ENCODE data around the gene HEPH. TPM values are rescaled to one million over a fixed set of nuclear protein-coding genes. Genes with fewer than 3 reads are reported as not detected.
"Not testable (repeated sequence)": the region's sequence is repeated elsewhere in the genome, so short reads cannot be mapped to it uniquely, and the experiment has no call there.

HEPH gene
- 21.2 TPM for total RNA-seq

- intact Hi-C loops (cut with DNase I): no loop called here
- DNase-seq (ENCODE audit: low spot score): no peak
- ATAC-seq: peak; percentile 65
These were observed at the start of gene HEPH for GRCh38 chrX:66163849-66164411. HEPH (plus strand) TSS chrX:66164247; CDS start chrX:66170571, 6,324 bp downstream.

GRCh38 chrX:66118722-66119121, 45.3 kb upstream of the HEPH start:
- intact Hi-C loops (cut with DNase I); ATAC-seq; DNase-seq (ENCODE audit: low spot score): not testable (repeated sequence)

- intact Hi-C loops (cut with DNase I); ATAC-seq; DNase-seq (ENCODE audit: low spot score): not testable (repeated sequence)
These were observed 42.7 kb upstream of the HEPH start for GRCh38 chrX:66121354-66121753.

- DNase-seq (ENCODE audit: low spot score) (no peak), ATAC-seq (no peak)
- intact Hi-C loops (cut with DNase I): no loop called here
These were observed 37.4 kb upstream of the HEPH start for GRCh38 chrX:66126662-66127061.

- no peak for DNase-seq (ENCODE audit: low spot score)
- intact Hi-C loops (cut with DNase I): no loop called here
- ATAC-seq: no peak
These were observed 33.6 kb upstream of the HEPH start for GRCh38 chrX:66130469-66130868.

- DNase-seq (ENCODE audit: low spot score); intact Hi-C loops (cut with DNase I); ATAC-seq: not testable (repeated sequence)
These were observed 28.8 kb upstream of the HEPH start for GRCh38 chrX:66135284-66135683.

- no peak for ATAC-seq
- intact Hi-C loops (cut with DNase I): no loop called here
These were observed 21.7 kb upstream of the HEPH start for GRCh38 chrX:66142351-66142750.

GRCh38 chrX:66144258-66144657, 19.8 kb upstream of the HEPH start:
- ATAC-seq: no peak
- DNase-seq (ENCODE audit: low spot score): no peak
- intact Hi-C loops (cut with DNase I): no loop called here

More at GRCh38 chrX:66142351-66142750, 21.7 kb upstream of the HEPH start:
- DNase-seq (ENCODE audit: low spot score): no peak

GRCh38 chrX:66149519-66149918, 14.5 kb upstream of the HEPH start:
- DNase-seq (ENCODE audit: low spot score) (no peak), ATAC-seq (no peak)
- intact Hi-C loops (cut with DNase I): no loop called here

GRCh38 chrX:66150163-66150562, 13.9 kb upstream of the HEPH start:
- DNase-seq (ENCODE audit: low spot score) (no peak), ATAC-seq (no peak)
- intact Hi-C loops (cut with DNase I): no loop called here

GRCh38 chrX:66162331-66162822, 1.7 kb upstream of the HEPH start:
- ATAC-seq (no peak), DNase-seq (ENCODE audit: low spot score) (no peak)
- intact Hi-C loops (cut with DNase I): no loop called here

- DNase-seq (ENCODE audit: low spot score): no peak
- ATAC-seq: no peak
- intact Hi-C loops (cut with DNase I): no loop called here
These were observed 600 bp upstream of the HEPH start for GRCh38 chrX:66163447-66163846.

- DNase-seq (ENCODE audit: low spot score) (no peak), ATAC-seq (no peak)
- intact Hi-C loops (cut with DNase I): no loop called here
These were observed 423 bp downstream of the HEPH start for GRCh38 chrX:66164470-66164869.

- ATAC-seq: no peak
- no peak for DNase-seq (ENCODE audit: low spot score)
- intact Hi-C loops (cut with DNase I): loop anchor here (5.0 kb wide), 1 partner anchor 223 kb away; no protein-coding TSS in a partner anchor
These were observed 884 bp downstream of the HEPH start for GRCh38 chrX:66164931-66165330.

GRCh38 chrX:66166671-66167070, 2.6 kb downstream of the HEPH start:
- intact Hi-C loops (cut with DNase I): loop anchor here (5.0 kb wide), 1 partner anchor 224 kb away; no protein-coding TSS in a partner anchor
- no peak for ATAC-seq

GRCh38 chrX:66167431-66167830, 3.4 kb downstream of the HEPH start:
- DNase-seq (ENCODE audit: low spot score) (no peak), ATAC-seq (no peak)
- intact Hi-C loops (cut with DNase I): loop anchor here (5.0 kb wide), 1 partner anchor 225 kb away; no protein-coding TSS in a partner anchor

More at GRCh38 chrX:66166671-66167070, 2.6 kb downstream of the HEPH start:
- DNase-seq (ENCODE audit: low spot score): no peak

- ATAC-seq: no peak
- intact Hi-C loops (cut with DNase I): no loop called here
- DNase-seq (ENCODE audit: low spot score): no peak
These were observed 12.1 kb downstream of the HEPH start for GRCh38 chrX:66176134-66176533.

GRCh38 chrX:66191563-66191962, 27.5 kb downstream of the HEPH start:
- intact Hi-C loops (cut with DNase I): no loop called here
- DNase-seq (ENCODE audit: low spot score) (no peak), ATAC-seq (no peak)

- no peak for ATAC-seq
- no peak for DNase-seq (ENCODE audit: low spot score)
- intact Hi-C loops (cut with DNase I): no loop called here
These were observed 29.8 kb downstream of the HEPH start for GRCh38 chrX:66193821-66194220.

- intact Hi-C loops (cut with DNase I): no loop called here
- DNase-seq (ENCODE audit: low spot score): no peak
- no peak for ATAC-seq
These were observed 36.1 kb downstream of the HEPH start for GRCh38 chrX:66200050-66200664.

All from sciatic nerve (tissue), 2 donors.